PC-9 (cell line): Measurements from ENCODE around the gene OR9Q1. TPM values are rescaled to one million over a fixed set of nuclear protein-coding genes. Genes with fewer than 3 reads are reported as not detected.

ENCODE experiments used
- BruUV-seq: library from RNA; stranded (reverse); fragments of 400-500 nt; replicated peaks from 2 replicates; lab custom pipeline; 2021; lab: Mats Ljungman, UMichigan
- CTCF ChIA-PET: fragments of 300-600 bp; sonication (Branson Sonifier 250); formaldehyde crosslinking; loops from one replicate; lab custom pipeline; 2022; ENCODE audit warnings: antibody characterized with exemption; lab: Charles Lee
- POLR2A ChIA-PET: fragments of 300-600 bp; sonication (Branson Sonifier 250); formaldehyde crosslinking; loops from one replicate; lab custom pipeline; 2022; ENCODE audit warnings: antibody characterized with exemption; ENCODE audit not compliant: unreplicated experiment; lab: Charles Lee
- DNase-seq, 2 experiments: peaks; one replicate each; pipeline versions ENCODE4 v3.0.0 to v3.0.0-alpha.2; 2015 to 2022; ENCODE audit warnings: mixed read lengths in 1 of 2
- H2AFZ ChIP-seq: fragments of 200-600 bp; sonication (generic); 2 replicates; pipeline ENCODE4 v1.8.1; 2017; ENCODE audit warnings: antibody characterized with exemption
- H3F3A ChIP-seq: fragments of 200-600 bp; sonication (generic); 2 replicates; pipeline ENCODE4 v1.8.1; 2017; ENCODE audit warnings: antibody characterized with exemption, mild to moderate bottlenecking, low read depth; ENCODE audit not compliant: insufficient read depth
- H3K27ac ChIP-seq: fragments of 200-600 bp; sonication (generic); 2 replicates; pipeline ENCODE4 v1.6.1; 2016; ENCODE audit warnings: mixed run types
- H3K27me3 ChIP-seq: fragments of 200-600 bp; sonication (generic); 2 replicates; pipeline ENCODE4 v1.6.1; 2016; ENCODE audit warnings: low read depth, mixed run types; ENCODE audit not compliant: insufficient read depth
- H3K36me3 ChIP-seq: fragments of 200-600 bp; sonication (generic); 2 replicates; pipeline ENCODE4 v1.6.1; 2016; ENCODE audit warnings: low read depth, mixed run types
- H3K4me1 ChIP-seq: fragments of 200-600 bp; sonication (generic); replicated peaks from 2 replicates; pipeline ENCODE4 v1.6.1; 2016; ENCODE audit warnings: mixed run types; ENCODE audit not compliant: insufficient read depth
- H3K4me2 ChIP-seq: fragments of 200-600 bp; sonication (generic); 2 replicates; pipeline ENCODE4 v1.6.1; 2017; ENCODE audit warnings: mixed run types
- H3K4me3 ChIP-seq: fragments of 200-600 bp; sonication (generic); 2 replicates; pipeline ENCODE4 v1.6.1; 2016; ENCODE audit warnings: mixed run types
- H3K79me2 ChIP-seq: fragments of 200-600 bp; sonication (generic); 2 replicates; pipeline ENCODE4 v1.6.1; 2017; ENCODE audit warnings: low read depth, mixed run types
- H3K9me2 ChIP-seq: fragments of 200-600 bp; sonication (generic); 2 replicates; pipeline ENCODE4 v1.8.1; 2017; ENCODE audit warnings: mild to moderate bottlenecking; ENCODE audit not compliant: insufficient read depth
- H3K9me3 ChIP-seq: fragments of 200-600 bp; sonication (generic); 2 replicates; pipeline ENCODE4 v1.8.1; 2016; ENCODE audit warnings: low read depth; ENCODE audit not compliant: insufficient read depth
- H4K20me1 ChIP-seq: fragments of 200-600 bp; sonication (generic); 2 replicates; pipeline ENCODE4 v1.8.1; 2017; ENCODE audit not compliant: insufficient read depth
- CTCF ChIP-seq: fragments of 200-600 bp; sonication (generic); conservative IDR thresholded peaks from 2 replicates; pipeline ENCODE4 v1.6.1; 2017; ENCODE audit warnings: mixed run types, antibody characterized with exemption, mild to moderate bottlenecking, moderate library complexity
- EZH2 ChIP-seq: fragments of 200-600 bp; sonication (generic); IDR thresholded peaks from 2 replicates; pipeline ENCODE4 v1.8.0; 2017; ENCODE audit warnings: antibody characterized with exemption, low read depth
- intact Hi-C: fragments of 100-400 bp; cut with micrococcal nuclease; formaldehyde crosslinking; loops from one replicate; pipeline ENCODE4 v1.10.0; 2022; ENCODE audit not compliant: unreplicated experiment
- total RNA-seq: library from RNA; stranded (reverse); gene quantifications from 2 replicates; pipeline ENCODE4 v1.2.3, GENCODE V29; 2021

Gene OR9Q1
- total RNA-seq, 1 experiment from 2014 or later: not detected

DNA sequence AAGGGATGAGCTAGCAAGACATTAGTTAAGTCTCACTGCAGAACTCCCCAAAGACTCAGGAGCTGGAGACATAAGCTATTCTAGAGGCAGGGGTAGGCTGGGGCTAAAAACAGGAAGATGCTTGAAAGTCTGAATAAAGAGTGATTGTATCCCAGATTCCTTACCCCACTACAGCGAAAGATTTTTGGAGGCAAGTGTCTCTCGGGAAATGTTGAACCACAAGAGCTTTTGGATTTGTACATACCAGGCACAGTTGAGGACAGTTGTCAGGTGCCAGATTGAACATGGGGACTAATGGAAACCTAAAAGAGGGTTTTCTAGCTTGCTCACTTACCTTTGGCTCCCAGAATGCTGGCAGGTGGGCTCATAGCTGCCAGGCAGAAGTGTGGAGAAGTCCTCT is 43.5 kb upstream of the OR9Q1 start:
- Histone ChIP-seq H3K27me3 (peaks cover 4% of the 10 kb centered on the region; the same call in 1 of the 2 replicates), H3F3A (no peaks in the 10 kb centered on the region), H3K36me3 (no peaks in the 10 kb centered on the region), H3K4me2 (no peak overlapping the region), H2AFZ (no peak overlapping the region), H3K4me3 (no peak overlapping the region), H3K4me1 (no peaks in the 10 kb centered on the region), H3K9me3 (no peaks in the 10 kb centered on the region), H3K9me2 (0 out of 2 replicates have a peak, but pooled peaks cover 4% of the 10 kb centered on the region), H3K79me2 (no peaks in the 10 kb centered on the region), H3K27ac (no peak overlapping the region), H4K20me1 (no peaks in the 10 kb centered on the region)
- ChIA-PET POLR2A (no interaction called here), CTCF (no interaction called here)
- intact Hi-C loops: no loop called here
- BruUV-seq: no TSS peak
- no peak for DNase-seq
- TF ChIP-seq EZH2: no peak
- no peak for TF ChIP-seq CTCF

GRCh38 chr11:57981536-57981935 is 42.1 kb upstream of the OR9Q1 start:
- no peaks in the 10 kb centered on the region for H3K79me2 ChIP-seq
- H3K9me2 ChIP-seq: 0 out of 2 replicates have a peak, but pooled peaks cover 4% of the 10 kb centered on the region
- H3K4me3 ChIP-seq: no peak overlapping the region
- intact Hi-C loops: no loop called here
- no peak overlapping the region for H3K4me2 ChIP-seq
- ChIA-PET POLR2A (no interaction called here), CTCF (no interaction called here)
- H3K36me3 ChIP-seq: no peaks in the 10 kb centered on the region
- no peak for DNase-seq
- H3K27ac ChIP-seq: no peak overlapping the region
- no peaks in the 10 kb centered on the region for H3K9me3 ChIP-seq
- peaks cover 7% of the 10 kb centered on the region for H3K27me3 ChIP-seq
- no peak for TF ChIP-seq CTCF
- no peaks in the 10 kb centered on the region for H3K4me1 ChIP-seq
- H4K20me1 ChIP-seq: no peaks in the 10 kb centered on the region
- H2AFZ ChIP-seq: no peak overlapping the region
- no peaks in the 10 kb centered on the region for H3F3A ChIP-seq
- BruUV-seq: no TSS peak

DNA sequence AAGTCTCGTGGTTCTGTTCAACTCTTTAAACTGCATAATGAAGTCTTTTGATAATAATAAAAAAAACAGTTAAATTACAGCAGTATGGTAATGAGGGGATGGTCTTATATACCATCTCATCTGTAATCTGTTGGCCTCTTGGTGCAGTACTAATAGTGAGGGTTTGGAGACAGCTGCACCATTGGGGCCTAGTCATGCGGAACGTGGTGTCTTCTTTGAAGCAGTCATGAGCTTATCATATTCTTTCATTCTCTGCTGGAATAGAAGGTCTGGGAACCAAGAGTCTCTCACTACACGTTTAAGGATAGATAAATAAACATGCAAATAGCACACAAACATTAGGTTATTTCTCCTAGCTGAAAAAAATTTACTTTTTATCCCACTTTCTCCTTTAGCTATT is 40.9 kb upstream of the OR9Q1 start:
- intact Hi-C loops: no loop called here
- POLR2A ChIA-PET: no interaction called here

More for the DNA sequence above, 40.9 kb upstream of the OR9Q1 start:
- H3K4me1 ChIP-seq: no peaks in the 10 kb centered on the region
- no peak for DNase-seq
- no peaks in the 10 kb centered on the region for H3K9me3 ChIP-seq
- peaks cover 9% of the 10 kb centered on the region for H3K27me3 ChIP-seq
- H3F3A ChIP-seq: no peaks in the 10 kb centered on the region
- H4K20me1 ChIP-seq: no peaks in the 10 kb centered on the region
- no peak overlapping the region for H2AFZ ChIP-seq
- no TSS peak for BruUV-seq
- no peaks in the 10 kb centered on the region for H3K36me3 ChIP-seq
- no peak overlapping the region for H3K4me3 ChIP-seq
- H3K27ac ChIP-seq: no peak overlapping the region
- no peak for TF ChIP-seq CTCF
- TF ChIP-seq EZH2: no peak
- CTCF ChIA-PET: no interaction called here
- 0 out of 2 replicates have a peak, but pooled peaks cover 4% of the 10 kb centered on the region for H3K9me2 ChIP-seq
- H3K79me2 ChIP-seq: no peaks in the 10 kb centered on the region
- no peak overlapping the region for H3K4me2 ChIP-seq
